Neural crest cell (in vitro differentiated cells): Measurements from ENCODE around the gene PACRG. TPM values are rescaled to one million over a fixed set of nuclear protein-coding genes. Genes with fewer than 3 reads are reported as not detected.
A peak's percentile ranks its signal among the peaks of the same experiment; 100 is the strongest.

Experiments
- DNase-seq: peaks from one replicate; pipeline ENCODE4 v3.0.0; 2021; ENCODE audit warnings: low read depth, mixed read lengths, low spot score
- H3K27ac Mint-ChIP-seq: one replicate; pipeline ENCODE4 v1.8.0; 2021; ENCODE audit warnings: mild to moderate bottlenecking, mixed read lengths; ENCODE audit not compliant: unreplicated experiment
- H3K27me3 Mint-ChIP-seq: 2 replicates; pipeline ENCODE4 v1.8.0; 2021; ENCODE audit warnings: low read depth, mild to moderate bottlenecking, mixed read lengths
- H3K36me3 Mint-ChIP-seq: 2 replicates; pipeline ENCODE4 v1.8.0; 2021; ENCODE audit warnings: low read depth, mild to moderate bottlenecking, mixed read lengths
- H3K4me1 Mint-ChIP-seq: 2 replicates; pipeline ENCODE4 v1.8.0; 2021; ENCODE audit warnings: mixed read lengths
- H3K4me3 Mint-ChIP-seq: one replicate; pipeline ENCODE4 v1.8.0; 2021; ENCODE audit warnings: mild to moderate bottlenecking, mixed read lengths
- H3K9me3 Mint-ChIP-seq: 2 replicates; pipeline ENCODE4 v1.8.0; 2021; ENCODE audit warnings: mixed read lengths
- CTCF ChIP-seq: fragments of 200-600 bp; sonication (generic); conservative IDR thresholded peaks from 2 replicates; pipeline ENCODE4 v1.5.0; 2021; ENCODE audit warnings: antibody characterized with exemption, mild to moderate bottlenecking
- total RNA-seq: library from RNA; stranded (reverse); gene quantifications from 2 replicates; pipeline ENCODE4 v1.2.1, GENCODE V29; 2021

Gene PACRG
- total RNA-seq, 1 donor from 2014 or later = 1.8 TPM

GRCh38 chr6:163188746-163189145 lies 461.0 kb downstream of the PACRG start:
- Mint-ChIP-seq H3K27ac (no peak overlapping the region), H3K36me3 (peaks cover 3% of the 10 kb centered on the region), H3K4me3 (no peak overlapping the region), H3K4me1 (peaks cover 58% of the 10 kb centered on the region), H3K9me3 (peaks cover 4% of the 10 kb centered on the region), H3K27me3 (no peaks in the 10 kb centered on the region)
- TF ChIP-seq CTCF = no peak
- DNase-seq = no peak

- H3K27me3 Mint-ChIP-seq = no peaks in the 10 kb centered on the region
- H3K27ac Mint-ChIP-seq = no peak overlapping the region
- no peak for TF ChIP-seq CTCF
- H3K9me3 Mint-ChIP-seq = peaks cover 4% of the 10 kb centered on the region
- peaks cover 3% of the 10 kb centered on the region for H3K36me3 Mint-ChIP-seq
- H3K4me1 Mint-ChIP-seq = peaks cover 56% of the 10 kb centered on the region
- no peak for DNase-seq
- H3K4me3 Mint-ChIP-seq = no peak overlapping the region
Observed at GRCh38 chr6:163189609-163190008, 461.8 kb downstream of the PACRG start.

- no peak for TF ChIP-seq CTCF
- Mint-ChIP-seq H3K9me3 (peaks cover 4% of the 10 kb centered on the region), H3K4me1 (peaks cover 48% of the 10 kb centered on the region), H3K27me3 (no peaks in the 10 kb centered on the region), H3K36me3 (peaks cover 3% of the 10 kb centered on the region), H3K4me3 (no peak overlapping the region), H3K27ac (no peak overlapping the region)
- DNase-seq = no peak
Observed at GRCh38 chr6:163190786-163191185, 463.0 kb downstream of the PACRG start.

DNA sequence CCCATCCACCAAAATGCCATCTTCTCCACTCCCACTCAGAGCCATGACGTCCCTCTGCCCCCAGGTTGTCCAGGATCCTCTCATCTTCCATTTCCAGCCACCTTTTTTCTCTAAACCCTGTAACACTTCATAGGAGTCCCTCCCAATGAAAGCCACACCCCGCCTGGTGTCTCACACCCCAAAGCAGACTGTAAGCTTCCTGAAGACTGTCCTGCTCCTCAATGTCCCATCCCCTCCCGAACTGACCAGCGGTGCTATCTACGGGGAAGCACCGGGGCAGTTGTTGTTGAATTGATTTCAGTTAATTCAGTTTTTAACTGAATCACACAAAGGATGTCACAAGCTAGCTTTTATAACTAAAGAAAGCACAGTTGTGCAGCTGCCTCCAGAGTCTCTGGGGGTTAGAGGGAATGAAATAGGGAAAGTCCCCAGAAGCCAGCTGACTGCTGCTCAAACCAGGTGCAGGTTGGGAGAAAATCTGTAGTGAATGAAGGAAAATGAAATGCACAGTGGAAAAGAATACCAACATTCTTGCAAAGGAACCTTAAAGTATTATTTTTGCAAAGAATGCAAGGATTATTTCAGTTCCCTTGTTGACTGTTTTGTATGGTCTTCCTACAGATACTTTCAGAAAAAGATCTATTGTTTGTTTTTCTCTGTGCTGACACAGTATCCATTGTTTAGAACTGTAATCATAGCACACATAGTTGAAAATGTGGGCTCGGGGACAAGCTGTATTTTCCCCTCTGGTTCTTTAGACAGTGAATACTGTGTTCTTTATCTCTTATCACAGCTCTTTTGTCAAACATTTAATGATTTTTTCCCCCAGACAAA lies 464.1 kb downstream of the PACRG start:
- no peak for TF ChIP-seq CTCF
- peak overlapping the region; percentile 39 for H3K27ac Mint-ChIP-seq

GRCh38 chr6:163192591-163192990 lies 464.8 kb downstream of the PACRG start:
- H3K4me3 Mint-ChIP-seq = peak overlapping the region; percentile 17
- H3K4me1 Mint-ChIP-seq = peaks cover 40% of the 10 kb centered on the region
- peaks cover 4% of the 10 kb centered on the region for H3K9me3 Mint-ChIP-seq

More for the DNA sequence above, 464.1 kb downstream of the PACRG start:
- Mint-ChIP-seq H3K4me3 (peak overlapping the region; percentile 17), H3K9me3 (peaks cover 4% of the 10 kb centered on the region), H3K27me3 (no peaks in the 10 kb centered on the region), H3K4me1 (peaks cover 42% of the 10 kb centered on the region), H3K36me3 (peaks cover 3% of the 10 kb centered on the region)
- DNase-seq = no peak

More at GRCh38 chr6:163192591-163192990, 464.8 kb downstream of the PACRG start:
- no peak for DNase-seq
- H3K27ac Mint-ChIP-seq = no peak overlapping the region
- no peak for TF ChIP-seq CTCF
- no peaks in the 10 kb centered on the region for H3K27me3 Mint-ChIP-seq
- peaks cover 3% of the 10 kb centered on the region for H3K36me3 Mint-ChIP-seq
